Measurements from ENCODE around the gene IFI27L2.
"Not testable (repeated sequence)": the region's sequence is repeated elsewhere in the genome, so short reads cannot be mapped to it uniquely, and the experiment has no call there.

IFI27L2 gene

GRCh38 chr14:94157197-94157596, 27.8 kb upstream of the IFI27L2 start:
- DNase-seq: no peak
- intact Hi-C loops (cut with DNase I): no loop called here

- intact Hi-C loops (cut with DNase I); DNase-seq: not testable (repeated sequence)
Observed at GRCh38 chr14:94156143-94156542, 26.7 kb upstream of the IFI27L2 start.

GRCh38 chr14:94153750-94154342, 24.4 kb upstream of the IFI27L2 start:
- DNase-seq: no peak
- intact Hi-C loops (cut with DNase I): no loop called here

- intact Hi-C loops (cut with DNase I): no loop called here
- DNase-seq: no peak
Observed at GRCh38 chr14:94152676-94153075, 23.3 kb upstream of the IFI27L2 start.

- DNase-seq: peak in 1 of 42 donors; percentile 22
- intact Hi-C loops (cut with DNase I): no loop called here
Observed at GRCh38 chr14:94145902-94146527, 16.6 kb upstream of the IFI27L2 start.

- DNase-seq: peak in 3 of 42 donors; percentile 34 to 51 (median 47)
- intact Hi-C loops (cut with DNase I): no loop called here
Observed at GRCh38 chr14:94144765-94145164, 15.4 kb upstream of the IFI27L2 start.

GRCh38 chr14:94143711-94144110, 14.3 kb upstream of the IFI27L2 start:
- peak in 1 of 42 donors; percentile 3 for DNase-seq
- intact Hi-C loops (cut with DNase I): no loop called here

GRCh38 chr14:94143239-94143638, 13.8 kb upstream of the IFI27L2 start:
- intact Hi-C loops (cut with DNase I): no loop called here
- DNase-seq: peak in 2 of 42 donors; percentile 25 to 33

- no peak for DNase-seq
- intact Hi-C loops (cut with DNase I): no loop called here
Observed at GRCh38 chr14:94142836-94143235, 13.4 kb upstream of the IFI27L2 start.

GRCh38 chr14:94142247-94142646, 12.8 kb upstream of the IFI27L2 start:
- intact Hi-C loops (cut with DNase I): no loop called here

GRCh38 chr14:94139421-94139820, 10.0 kb upstream of the IFI27L2 start:
- intact Hi-C loops (cut with DNase I): loop anchor here (5.0 kb wide), 2 partner anchors 33 to 102 kb away; partner anchors contain the start of gene PPP4R4
- DNase-seq: peak in 1 of 42 donors; percentile 34

More at GRCh38 chr14:94142247-94142646, 12.8 kb upstream of the IFI27L2 start:
- DNase-seq: peak in 1 of 42 donors; percentile 1

GRCh38 chr14:94139006-94139405, 9.6 kb upstream of the IFI27L2 start:
- intact Hi-C loops (cut with DNase I): loop anchor here (5.0 kb wide), 2 partner anchors 33 to 102 kb away; partner anchors contain the start of gene PPP4R4
- DNase-seq: peak in 1 of 42 donors; percentile 12

- DNase-seq: peak in 1 of 42 donors; percentile 26
- intact Hi-C loops (cut with DNase I): loop anchor here (5.0 kb wide), 2 partner anchors 34 to 101 kb away; partner anchors contain the start of gene PPP4R4
Observed at GRCh38 chr14:94138251-94138650, 8.8 kb upstream of the IFI27L2 start.

- intact Hi-C loops (cut with DNase I): loop anchor here (5.0 kb wide), 2 partner anchors 36 to 99 kb away; partner anchors contain the start of gene PPP4R4
- DNase-seq: peak; percentile 56 to 97 (median 92)
Observed at GRCh38 chr14:94136575-94137331, 7.3 kb upstream of the IFI27L2 start.

- no peak for DNase-seq
- intact Hi-C loops (cut with DNase I): loop anchor here (5.0 kb wide), 2 partner anchors 37 to 98 kb away; partner anchors contain the start of gene PPP4R4
Observed at GRCh38 chr14:94135476-94135875, 6.1 kb upstream of the IFI27L2 start.

GRCh38 chr14:94132285-94132887, 3.0 kb upstream of the IFI27L2 start:
- DNase-seq: peak in 36 of 42 donors; percentile 27 to 91 (median 72)
- intact Hi-C loops (cut with DNase I): no loop called here

GRCh38 chr14:94129758-94130414, 482 bp upstream of the IFI27L2 start:
- intact Hi-C loops (cut with DNase I): no loop called here
- peak; percentile 34 to 81 (median 63) for DNase-seq

GRCh38 chr14:94128216-94128839, 1.1 kb downstream of the IFI27L2 start:
- intact Hi-C loops (cut with DNase I): no loop called here
- peak in 3 of 42 donors; percentile 20 to 41 (median 35) for DNase-seq

Measured in head of caudate nucleus (tissue), 42 donors.